Effector memory CD4-positive, alpha-beta T cell (primary cell): ENCODE data around the gene SERPING1.
A peak's percentile ranks its signal among the peaks of the same experiment; 100 is the strongest.

ENCODE experiments used
- DNase-seq, 3 donors: peaks; one replicate each; pipeline ENCODE4 v3.0.0-alpha.2; 2020
- H3K27ac ChIP-seq: 2 replicates; pipeline ENCODE4 v1.7.0; 2013; ENCODE audit warnings: mild to moderate bottlenecking, low read length, moderate library complexity; ENCODE audit not compliant: insufficient read depth, poor library complexity, severe bottlenecking
- H3K27me3 ChIP-seq: replicated peaks from 2 replicates; pipeline ENCODE4 v1.7.0; 2013; ENCODE audit warnings: mild to moderate bottlenecking, low read length; ENCODE audit not compliant: insufficient read depth, control insufficient read depth, poor library complexity, severe bottlenecking
- H3K36me3 ChIP-seq: 2 replicates; pipeline ENCODE4 v1.7.0; 2013; ENCODE audit warnings: mild to moderate bottlenecking, low read length, moderate library complexity; ENCODE audit not compliant: control insufficient read depth, insufficient read depth
- H3K4me1 ChIP-seq: 2 replicates; pipeline ENCODE4 v1.7.0; 2013; ENCODE audit warnings: low read length, mild to moderate bottlenecking; ENCODE audit not compliant: control insufficient read depth, insufficient read depth, poor library complexity, severe bottlenecking
- H3K4me3 ChIP-seq: 2 replicates; pipeline ENCODE4 v1.7.0; 2013; ENCODE audit warnings: low read length, low read depth, mild to moderate bottlenecking; ENCODE audit not compliant: insufficient read depth, poor library complexity, severe bottlenecking
- H3K9me3 ChIP-seq: 2 replicates; pipeline ENCODE4 v1.7.0; 2013; ENCODE audit warnings: mild to moderate bottlenecking, low read length, moderate library complexity; ENCODE audit not compliant: control insufficient read depth

Gene SERPING1

DNA sequence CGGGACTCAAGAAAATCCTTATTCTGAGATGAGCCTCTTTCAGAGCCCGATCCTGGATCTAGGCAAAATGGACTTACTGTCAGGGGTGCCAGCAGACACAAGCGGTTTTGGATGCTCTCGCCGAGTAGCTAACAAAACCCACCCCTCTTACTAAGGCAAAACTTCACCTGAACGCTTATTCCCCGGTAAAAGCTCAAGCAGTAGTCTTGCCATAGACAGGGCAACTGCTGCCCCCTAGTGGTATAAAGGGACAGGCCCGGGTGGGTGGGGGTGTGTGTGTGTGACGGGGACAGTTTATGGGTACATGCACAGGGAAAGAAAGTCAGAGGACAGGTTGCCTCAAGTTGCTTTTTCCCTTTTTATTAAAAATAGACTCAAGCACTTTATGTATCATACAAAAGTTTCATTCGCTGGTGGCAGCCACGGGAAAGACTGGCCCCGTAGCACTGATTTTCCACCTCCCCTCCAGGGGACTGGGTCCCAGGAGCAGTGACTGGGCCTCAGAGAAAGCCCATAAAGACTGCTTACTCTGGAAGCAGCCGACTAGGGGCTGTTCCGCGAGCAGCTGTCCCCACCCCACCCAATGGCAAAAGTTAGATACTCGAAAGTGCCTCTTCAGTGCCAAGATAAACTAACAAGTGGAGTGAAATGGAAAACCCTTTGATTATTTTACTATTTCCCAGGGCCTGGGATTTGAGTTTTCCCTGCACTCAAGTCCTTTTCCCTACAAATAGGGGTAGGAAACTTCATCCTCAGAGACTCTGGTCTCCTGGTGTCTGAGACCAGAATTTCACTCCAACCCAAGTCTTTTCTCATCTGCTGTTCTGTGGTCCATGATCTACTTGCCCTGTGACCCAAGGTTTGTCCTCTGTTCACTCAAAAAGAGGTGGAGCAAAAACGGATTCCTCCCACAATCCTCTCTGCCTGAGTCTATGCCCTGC lies 47.5 kb downstream of the SERPING1 start:
- peak; percentile 70 to 76 (median 71) for DNase-seq
- H3K4me1 ChIP-seq = peaks cover 22% of the 10 kb centered on the region
- no peaks in the 10 kb centered on the region for H3K9me3 ChIP-seq
- peaks cover 41% of the 10 kb centered on the region for H3K27me3 ChIP-seq
- H3K36me3 ChIP-seq = no peaks in the 10 kb centered on the region
- no peak overlapping the region for H3K27ac ChIP-seq
- no peak overlapping the region for H3K4me3 ChIP-seq

DNA sequence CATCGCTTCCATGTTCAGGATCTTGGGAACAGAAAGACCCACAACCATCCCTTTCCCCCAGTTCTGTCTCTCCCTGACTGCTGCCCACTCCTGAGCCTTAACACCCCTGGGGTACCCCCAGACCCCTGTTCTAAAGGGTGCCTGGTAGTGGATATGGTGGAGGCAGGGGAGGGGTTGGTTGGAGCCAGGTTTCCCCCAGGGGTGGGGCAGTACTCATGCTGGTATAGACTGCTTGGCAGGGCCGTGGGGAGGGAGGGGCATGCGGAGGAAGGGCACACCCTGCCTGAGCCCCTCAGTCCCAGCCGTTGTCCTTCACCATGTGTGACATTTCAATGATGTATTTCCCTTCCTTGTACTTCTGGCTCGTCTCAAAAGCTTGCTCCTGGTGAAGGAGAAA lies 48.2 kb downstream of the SERPING1 start:
- Histone ChIP-seq H3K4me1 (peaks cover 26% of the 10 kb centered on the region), H3K4me3 (no peak overlapping the region), H3K27ac (no peak overlapping the region), H3K9me3 (no peaks in the 10 kb centered on the region), H3K27me3 (peaks cover 41% of the 10 kb centered on the region), H3K36me3 (no peaks in the 10 kb centered on the region)
- DNase-seq = no peak

DNA sequence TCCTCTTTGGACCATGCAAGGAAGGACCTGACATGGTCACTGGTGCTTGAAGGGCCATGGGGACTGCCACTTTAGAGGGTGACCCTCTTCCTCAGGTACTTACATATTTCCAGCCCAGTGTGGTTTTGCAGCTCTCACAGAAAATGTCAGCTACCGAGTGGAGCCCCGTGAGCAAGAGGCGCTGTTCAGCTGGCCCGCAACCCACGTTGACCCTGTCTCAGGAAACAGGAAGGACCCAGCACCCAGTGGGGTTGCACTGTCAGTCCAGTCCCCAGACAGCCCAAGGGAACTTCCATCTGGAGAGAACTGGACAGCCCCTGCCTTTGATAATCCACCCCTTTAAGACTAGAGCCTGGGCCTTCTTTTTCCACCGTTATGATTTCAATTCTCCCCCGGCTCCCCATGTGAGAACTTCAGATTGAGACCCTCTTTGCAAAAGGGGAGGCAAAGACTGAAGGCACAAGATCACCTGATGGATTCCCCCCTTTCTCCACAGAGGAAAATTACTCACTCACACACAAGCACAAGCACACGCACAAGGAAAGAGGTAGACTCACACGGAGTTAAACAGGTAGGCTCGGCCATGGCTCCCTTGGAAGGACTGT lies 48.8 kb downstream of the SERPING1 start:
- no peaks in the 10 kb centered on the region for H3K9me3 ChIP-seq
- no peak for DNase-seq
- no peaks in the 10 kb centered on the region for H3K36me3 ChIP-seq
- H3K4me3 ChIP-seq = no peak overlapping the region
- H3K4me1 ChIP-seq = peaks cover 26% of the 10 kb centered on the region
- H3K27me3 ChIP-seq = peaks cover 41% of the 10 kb centered on the region
- H3K27ac ChIP-seq = no peak overlapping the region

DNA sequence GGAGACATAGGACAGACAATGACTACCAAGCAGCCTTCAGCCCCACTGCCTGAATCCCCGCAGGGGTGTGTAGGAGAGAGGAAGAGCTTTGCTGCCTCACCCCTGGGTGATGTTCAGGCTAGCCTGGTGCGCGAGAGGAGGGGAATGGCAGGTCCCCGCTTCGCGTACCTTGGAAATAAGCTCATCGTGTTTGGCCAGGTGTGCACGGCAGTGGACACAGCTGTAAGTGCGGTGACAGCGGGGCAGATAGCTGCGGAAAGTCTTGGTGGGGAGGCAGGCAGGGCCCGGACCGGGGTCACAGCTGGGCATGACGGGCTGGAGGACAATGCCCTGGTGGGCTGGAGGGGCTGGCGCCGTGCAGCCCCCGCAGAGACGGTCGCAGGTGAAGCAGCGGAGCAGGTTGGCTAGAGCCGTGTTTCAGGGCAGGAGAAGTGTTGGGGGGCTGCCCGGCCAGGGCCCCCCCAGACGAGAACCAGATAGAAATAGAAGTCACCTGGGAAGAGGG lies 49.4 kb downstream of the SERPING1 start:
- H3K27me3 ChIP-seq = peaks cover 41% of the 10 kb centered on the region
- peaks cover 26% of the 10 kb centered on the region for H3K4me1 ChIP-seq
- no peak for DNase-seq
- H3K36me3 ChIP-seq = no peaks in the 10 kb centered on the region
- H3K9me3 ChIP-seq = no peaks in the 10 kb centered on the region
- H3K27ac ChIP-seq = no peak overlapping the region
- no peak overlapping the region for H3K4me3 ChIP-seq

DNA sequence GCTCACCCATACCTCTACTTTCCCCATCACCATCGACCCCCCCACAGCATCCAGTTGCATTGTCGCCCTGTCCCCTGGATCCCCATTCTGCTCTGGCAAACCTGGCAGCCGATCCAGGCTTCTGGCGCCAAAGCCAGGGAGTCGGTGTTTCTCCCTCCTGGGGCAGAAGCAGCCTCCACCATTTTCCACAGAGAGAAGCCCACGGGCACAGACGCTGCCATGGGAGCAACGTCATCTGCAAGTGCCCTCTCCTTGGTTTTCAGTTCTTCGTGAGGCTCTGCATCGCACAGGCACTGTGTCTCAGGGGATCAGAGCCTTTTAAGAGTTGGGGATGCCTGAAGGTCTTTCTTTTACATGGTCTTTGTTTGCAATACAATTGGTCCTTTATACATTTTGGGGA lies 49.9 kb downstream of the SERPING1 start:
- no peak overlapping the region for H3K4me3 ChIP-seq
- DNase-seq = no peak
- H3K36me3 ChIP-seq = no peaks in the 10 kb centered on the region
- no peaks in the 10 kb centered on the region for H3K9me3 ChIP-seq
- H3K27me3 ChIP-seq = peaks cover 41% of the 10 kb centered on the region
- H3K4me1 ChIP-seq = peaks cover 26% of the 10 kb centered on the region
- no peak overlapping the region for H3K27ac ChIP-seq

DNA sequence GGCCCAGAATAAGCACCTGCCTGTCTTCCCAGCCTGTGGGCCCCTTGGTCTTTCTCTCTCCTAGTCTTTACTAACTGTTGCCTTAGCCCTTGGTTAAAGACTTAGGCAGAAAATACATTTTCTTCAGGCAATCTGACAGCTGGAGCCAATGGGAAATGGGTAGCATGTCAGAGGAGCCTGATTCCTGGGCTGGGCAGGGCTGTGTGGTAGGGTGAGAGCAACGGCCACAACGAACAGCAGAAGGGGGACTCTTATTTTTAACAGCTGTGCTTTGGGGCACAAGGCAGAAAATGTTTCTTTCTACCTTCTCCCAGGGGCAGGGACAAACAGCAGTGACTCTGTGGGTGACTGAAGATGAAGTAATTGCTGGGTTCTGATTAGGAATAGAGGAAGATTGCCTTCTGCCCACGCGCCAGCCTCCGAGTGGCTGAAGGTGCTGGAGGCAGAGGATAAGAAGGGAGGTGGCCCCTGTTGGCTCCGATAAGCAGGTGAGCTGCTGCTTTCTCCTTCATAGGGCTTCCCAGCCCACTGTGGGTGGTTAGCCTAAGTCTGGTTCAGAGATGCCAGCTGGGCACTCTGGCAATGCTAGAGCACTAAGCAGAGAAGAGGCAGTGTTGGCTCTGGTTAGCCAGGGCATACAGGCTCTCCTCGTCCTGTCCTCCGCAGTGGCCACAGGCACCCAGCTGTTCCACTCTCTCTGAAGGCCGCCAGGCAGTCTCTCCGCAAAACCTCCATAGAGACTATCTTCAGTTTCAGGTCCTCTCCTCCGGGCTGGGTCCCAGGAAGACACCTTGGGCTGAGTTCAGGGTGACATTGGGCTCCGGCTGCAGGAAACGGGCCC lies 50.7 kb downstream of the SERPING1 start:
- Histone ChIP-seq H3K9me3 (no peaks in the 10 kb centered on the region), H3K36me3 (no peaks in the 10 kb centered on the region), H3K4me1 (peaks cover 26% of the 10 kb centered on the region), H3K4me3 (no peak overlapping the region), H3K27me3 (peaks cover 41% of the 10 kb centered on the region), H3K27ac (no peak overlapping the region)
- no peak for DNase-seq

DNA sequence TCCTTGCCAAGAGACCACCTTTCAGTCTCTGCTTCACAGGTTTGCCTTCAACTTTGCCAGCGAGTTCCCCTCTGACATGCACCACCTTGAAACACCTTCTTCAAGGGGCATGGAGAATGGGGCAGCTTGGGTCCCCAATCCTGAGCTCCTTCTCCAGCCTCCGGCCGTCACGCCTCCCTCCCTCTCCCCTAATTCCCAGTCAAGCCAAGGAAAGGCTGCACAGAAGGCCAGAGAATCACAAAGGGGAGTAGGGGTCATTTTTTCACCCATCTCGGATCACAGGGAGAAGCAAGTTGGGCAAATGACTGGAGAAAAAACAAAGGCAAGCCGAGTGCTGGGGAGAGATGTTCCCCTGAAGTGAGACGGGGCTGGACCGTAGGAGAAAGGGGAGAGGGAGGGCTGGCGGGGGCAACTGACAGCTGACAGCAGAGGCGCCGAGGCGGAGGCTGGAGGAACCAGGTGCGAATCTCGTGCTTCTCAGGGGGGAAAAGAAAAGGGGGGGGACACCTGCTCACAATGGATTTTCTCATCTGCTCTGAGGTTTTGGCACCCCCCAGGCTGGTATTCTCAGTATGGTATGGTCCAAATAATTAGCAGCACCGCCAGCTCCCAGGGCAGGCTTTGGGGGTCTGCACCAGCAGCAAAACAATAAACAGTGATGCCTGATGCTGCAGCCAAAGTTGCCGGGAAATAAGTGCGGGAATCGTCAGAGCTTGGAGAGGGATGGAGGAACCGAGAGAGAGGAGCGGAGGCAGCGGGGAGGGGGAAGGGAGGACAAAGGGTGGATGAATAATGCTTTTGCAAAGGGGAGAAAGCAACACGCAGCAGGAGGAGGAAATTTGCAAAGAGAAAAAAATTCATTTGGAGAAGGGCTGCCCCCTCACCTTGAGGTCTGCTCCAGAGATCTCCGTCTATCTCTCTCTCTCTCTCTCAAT lies 51.6 kb downstream of the SERPING1 start:
- DNase-seq = no peak
- Histone ChIP-seq H3K4me1 (peaks cover 26% of the 10 kb centered on the region), H3K27me3 (peaks cover 41% of the 10 kb centered on the region)

DNA sequence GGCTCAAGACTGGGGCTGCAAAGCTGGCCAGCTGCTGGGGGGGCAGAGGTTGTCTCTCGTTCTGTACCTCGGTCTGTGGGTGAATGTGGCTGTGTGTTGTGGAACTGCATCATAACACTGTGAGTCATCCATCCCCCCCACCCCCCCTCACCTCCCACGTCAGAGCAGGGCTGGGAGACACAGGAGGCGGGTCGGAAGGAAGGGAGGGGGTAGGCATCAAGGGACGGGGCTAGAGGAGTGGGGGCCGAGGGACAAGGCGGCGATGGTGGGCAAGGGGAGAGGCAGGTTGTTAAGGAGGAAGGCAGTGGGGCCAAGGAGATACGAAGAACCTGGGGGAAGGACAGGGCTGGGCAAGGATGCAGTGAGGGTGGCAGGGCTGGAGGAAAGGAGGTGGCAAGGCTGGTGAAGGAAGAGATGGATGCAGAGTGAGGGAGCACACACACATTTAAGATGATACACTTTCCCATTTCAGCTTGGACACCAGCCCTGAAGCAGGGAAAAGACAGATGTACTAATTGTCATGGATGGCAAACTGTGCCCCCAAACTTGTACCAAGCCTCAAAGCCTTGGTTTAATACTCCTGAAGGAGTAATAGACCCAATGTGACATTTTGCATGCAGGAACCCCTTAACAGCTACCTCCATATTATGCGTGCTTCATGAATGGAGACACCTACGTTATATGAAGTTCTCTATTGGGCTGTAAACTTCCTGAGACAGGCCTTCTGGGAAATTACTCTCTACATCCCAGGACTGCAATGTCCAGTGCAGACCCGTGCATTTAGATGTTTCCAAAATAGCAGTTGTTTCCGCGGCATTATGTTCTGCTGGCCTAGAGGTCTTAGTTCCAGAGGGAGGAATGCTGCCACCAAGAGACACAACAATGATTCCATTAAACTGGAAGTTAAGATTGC lies 52.6 kb downstream of the SERPING1 start, which contains the start of gene YPEL4:
YPEL4 (minus strand) TSS at position 87 of the 913 bp plus-strand sequence. CDS start 2,805 bp downstream, outside the sequence.
- peak; percentile 56 to 73 (median 62) for DNase-seq
- peaks cover 26% of the 10 kb centered on the region for H3K4me1 ChIP-seq
- no peaks in the 10 kb centered on the region for H3K36me3 ChIP-seq
- H3K27me3 ChIP-seq = peaks cover 41% of the 10 kb centered on the region
- H3K27ac ChIP-seq = no peak within 1 kb of the TSS
- no peaks in the 10 kb centered on the region for H3K9me3 ChIP-seq
- peak within 1 kb of the TSS; percentile 40 for H3K4me3 ChIP-seq

More for the DNA sequence above, 51.6 kb downstream of the SERPING1 start:
- H3K9me3 ChIP-seq = no peaks in the 10 kb centered on the region
- H3K27ac ChIP-seq = no peak overlapping the region
- peak overlapping the region; percentile 40 for H3K4me3 ChIP-seq
- no peaks in the 10 kb centered on the region for H3K36me3 ChIP-seq
